GM12873 (cell line): ENCODE measurements around the gene RGS7.

ENCODE experiments used
- TF ChIP-seq, protein P1 (sequence below): IDR thresholded peaks from 2 replicates; pipeline ENCODE4 v1.5.1; 2012; ENCODE audit warnings: low read depth, mild to moderate bottlenecking, moderate library complexity, low read length, control low read depth; ENCODE audit not compliant: insufficient read depth; ENCODE audit errors: missing control alignments

RGS7 gene

DNA sequence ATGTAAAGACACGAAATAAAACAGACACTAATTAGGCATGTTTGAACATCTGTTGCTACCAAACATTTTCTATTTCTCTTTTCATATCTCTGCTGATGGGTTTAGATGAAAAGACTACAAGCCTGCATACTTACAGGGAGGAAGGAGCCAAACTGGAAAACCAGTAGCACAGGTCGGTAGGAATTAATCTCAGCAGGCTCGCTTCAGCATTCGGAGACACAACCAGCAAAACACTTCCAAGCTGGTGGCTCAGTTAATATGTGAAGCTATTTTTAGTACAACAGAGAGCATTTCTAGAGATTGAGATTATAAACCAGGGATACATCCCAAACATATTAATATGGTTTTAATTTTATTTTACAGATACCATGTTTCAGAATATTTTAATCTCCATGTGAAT is 444.2 kb downstream of the RGS7 start:
- TF ChIP-seq, protein P1, sequence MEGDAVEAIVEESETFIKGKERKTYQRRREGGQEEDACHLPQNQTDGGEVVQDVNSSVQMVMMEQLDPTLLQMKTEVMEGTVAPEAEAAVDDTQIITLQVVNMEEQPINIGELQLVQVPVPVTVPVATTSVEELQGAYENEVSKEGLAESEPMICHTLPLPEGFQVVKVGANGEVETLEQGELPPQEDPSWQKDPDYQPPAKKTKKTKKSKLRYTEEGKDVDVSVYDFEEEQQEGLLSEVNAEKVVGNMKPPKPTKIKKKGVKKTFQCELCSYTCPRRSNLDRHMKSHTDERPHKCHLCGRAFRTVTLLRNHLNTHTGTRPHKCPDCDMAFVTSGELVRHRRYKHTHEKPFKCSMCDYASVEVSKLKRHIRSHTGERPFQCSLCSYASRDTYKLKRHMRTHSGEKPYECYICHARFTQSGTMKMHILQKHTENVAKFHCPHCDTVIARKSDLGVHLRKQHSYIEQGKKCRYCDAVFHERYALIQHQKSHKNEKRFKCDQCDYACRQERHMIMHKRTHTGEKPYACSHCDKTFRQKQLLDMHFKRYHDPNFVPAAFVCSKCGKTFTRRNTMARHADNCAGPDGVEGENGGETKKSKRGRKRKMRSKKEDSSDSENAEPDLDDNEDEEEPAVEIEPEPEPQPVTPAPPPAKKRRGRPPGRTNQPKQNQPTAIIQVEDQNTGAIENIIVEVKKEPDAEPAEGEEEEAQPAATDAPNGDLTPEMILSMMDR = no peak

DNA sequence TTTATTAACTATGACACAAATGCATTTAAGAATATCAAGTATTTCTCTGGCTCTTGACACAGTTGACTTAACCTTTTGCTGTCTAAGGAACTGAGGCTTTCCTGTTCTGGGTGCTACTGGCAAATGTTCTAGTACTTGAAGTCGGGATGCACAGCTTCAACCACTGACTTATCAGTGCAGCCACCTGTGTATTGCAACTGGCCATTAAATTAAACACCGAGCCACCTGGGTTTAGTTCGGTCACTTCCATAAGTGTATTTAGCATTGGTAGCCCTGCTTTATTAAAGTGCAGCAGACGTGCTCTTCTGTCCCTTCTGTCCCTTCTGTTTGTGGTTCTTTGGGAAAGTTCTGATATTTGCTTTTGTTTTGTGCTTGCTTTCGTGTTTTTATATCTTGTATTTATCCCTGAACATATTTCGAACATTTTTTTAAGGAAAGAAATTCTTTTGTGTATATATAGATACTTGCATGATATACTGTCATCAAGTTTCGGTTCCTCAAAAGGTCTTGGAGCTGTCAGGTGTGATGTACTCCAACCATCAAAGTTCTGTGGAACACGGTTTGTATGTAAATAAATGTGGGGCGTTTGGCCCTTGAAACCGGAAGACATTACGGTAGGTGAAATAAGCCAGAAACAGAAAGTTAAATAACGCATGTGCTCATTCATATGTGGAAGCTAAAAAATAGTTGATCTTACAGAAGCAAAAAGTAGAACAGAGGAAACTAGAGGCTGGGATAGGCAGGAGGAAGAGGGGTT is 447.1 kb downstream of the RGS7 start:
- TF ChIP-seq, protein P1 = no peak

DNA sequence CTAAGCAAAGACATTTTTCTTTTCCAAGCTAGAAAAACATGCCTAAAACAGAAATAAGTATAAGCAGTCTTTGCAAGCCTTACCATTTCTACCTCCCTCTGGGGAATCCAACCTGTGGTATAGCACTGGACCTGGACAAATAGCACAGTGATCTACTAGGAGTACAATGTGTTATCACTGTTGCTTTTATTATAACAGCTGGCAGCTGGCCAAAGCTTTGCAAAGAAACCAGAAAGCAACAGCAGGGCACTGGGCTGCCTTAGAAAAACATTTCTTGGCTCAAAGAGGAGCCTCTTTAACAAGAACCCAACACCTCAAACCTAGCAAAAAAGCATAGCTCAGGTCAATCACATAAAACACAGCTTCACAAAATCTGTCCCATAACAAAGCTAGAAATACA is 450.5 kb downstream of the RGS7 start:
- TF ChIP-seq, protein P1 = no peak

DNA sequence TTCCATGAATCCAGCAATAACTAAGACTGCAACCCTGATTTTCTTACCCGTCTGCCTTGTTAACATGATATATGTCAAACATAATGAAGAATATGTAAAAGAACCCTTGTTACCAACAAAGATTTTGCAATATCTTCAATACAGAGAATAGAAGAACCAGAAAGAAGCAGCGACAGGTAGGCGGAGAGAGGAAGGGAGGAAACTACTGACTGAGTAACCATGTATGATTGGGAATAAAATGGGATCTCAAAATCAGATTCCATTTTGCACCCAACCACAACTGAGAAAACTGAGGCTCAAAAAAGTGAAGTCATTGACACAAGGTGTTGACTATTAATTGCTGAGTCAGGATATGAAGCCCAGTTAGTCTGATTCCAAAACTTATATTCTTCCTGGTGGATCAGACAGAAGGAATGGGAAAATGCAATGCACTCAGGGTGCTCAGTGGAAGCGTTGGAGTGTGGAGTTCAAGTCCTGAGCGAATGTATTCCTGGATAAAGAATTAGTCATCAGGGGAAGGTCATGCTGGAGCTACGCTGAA is 451.7 kb downstream of the RGS7 start:
- TF ChIP-seq, protein P1 = no peak

DNA sequence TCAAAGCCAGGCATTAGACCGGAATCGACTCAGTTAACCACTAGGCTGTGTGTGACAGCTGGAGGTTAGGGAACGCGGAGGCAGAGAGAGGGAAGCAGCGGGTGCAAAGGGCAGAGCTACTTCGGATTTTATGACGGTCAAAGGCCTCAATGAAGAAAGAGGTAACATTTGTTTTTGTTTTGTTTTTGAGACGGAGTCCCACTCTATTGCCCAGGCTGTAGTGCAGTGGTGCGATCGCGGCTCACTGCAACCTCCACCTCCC is 468.3 kb downstream of the RGS7 start:
- TF ChIP-seq, protein P1 = no peak

DNA sequence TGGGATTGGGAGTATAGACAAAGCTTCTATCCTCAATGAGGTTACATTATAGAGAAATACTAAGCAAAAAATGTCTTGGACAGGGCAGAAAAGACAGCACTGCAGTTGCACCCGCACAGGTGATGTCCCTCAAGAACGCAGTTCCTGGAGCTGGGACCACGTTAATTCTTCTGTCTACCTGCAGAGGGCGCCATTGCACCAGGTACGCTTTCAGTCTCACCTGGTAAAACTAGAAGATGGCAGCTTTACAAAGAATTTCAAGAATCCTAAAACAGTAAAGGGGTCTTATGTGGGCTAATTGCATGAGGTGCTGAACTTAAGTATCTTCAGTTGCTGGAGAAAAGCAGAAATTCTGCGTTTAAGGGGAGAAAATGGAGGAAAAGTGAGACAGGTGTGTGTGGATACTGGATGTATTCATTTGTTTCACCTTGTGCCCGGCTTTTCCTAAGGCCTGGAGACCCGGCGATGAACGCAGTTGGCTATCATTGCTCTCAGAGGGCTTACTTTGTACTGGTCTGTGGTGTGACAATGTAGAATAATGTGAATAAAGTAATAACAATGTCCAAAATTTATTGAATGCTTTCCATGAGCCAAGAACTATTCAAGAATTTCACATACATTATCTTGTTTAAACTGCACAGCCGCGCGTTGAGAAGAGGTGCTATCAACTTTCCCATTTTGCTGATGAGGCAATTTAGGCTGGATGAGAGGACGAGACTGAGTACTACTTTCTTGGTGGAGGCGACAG is 468.8 kb downstream of the RGS7 start:
- TF ChIP-seq, protein P1 = peak; percentile 82

DNA sequence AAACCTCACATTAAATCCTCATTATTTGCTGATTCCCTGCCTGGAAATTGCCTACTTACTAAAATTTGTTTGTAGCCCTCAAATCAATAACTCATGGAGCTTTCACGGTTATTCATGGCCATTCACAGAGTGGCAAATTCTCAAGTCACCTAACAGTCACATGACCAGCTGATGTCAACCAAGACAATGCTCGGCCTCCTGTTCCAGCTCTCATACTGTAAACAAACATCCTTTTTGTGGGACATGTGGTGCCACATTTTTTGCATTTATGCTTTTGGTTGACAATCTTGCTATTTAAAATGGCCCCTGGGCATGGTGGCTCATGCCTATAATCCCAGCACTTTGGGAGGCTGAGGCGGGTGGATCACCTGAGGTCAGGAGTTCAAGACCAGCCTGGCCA is 473.5 kb downstream of the RGS7 start:
- TF ChIP-seq, protein P1 = no peak
